ENCODE measurements around the gene FMNL2.

FMNL2 gene

GRCh38 chr2:152523091-152523490, 188.1 kb downstream of the FMNL2 start:
- DNase-seq (ENCODE audit: low read depth), result peak; percentile 83

- peak; percentile 70 for DNase-seq (ENCODE audit: low read depth)
Measured at GRCh38 chr2:152525277-152525838, 190.4 kb downstream of the FMNL2 start.

GRCh38 chr2:152529420-152530115, 194.6 kb downstream of the FMNL2 start:
- no peak for DNase-seq (ENCODE audit: low read depth)

- DNase-seq (ENCODE audit: low read depth), result no peak
Measured at GRCh38 chr2:152532241-152532640, 197.3 kb downstream of the FMNL2 start.

GRCh38 chr2:152534460-152535135, 199.6 kb downstream of the FMNL2 start:
- DNase-seq (ENCODE audit: low read depth), result no peak

GRCh38 chr2:152537081-152537651, 202.2 kb downstream of the FMNL2 start:
- DNase-seq (ENCODE audit: low read depth), result peak; percentile 28

- DNase-seq (ENCODE audit: low read depth), result no peak
Measured at GRCh38 chr2:152539424-152539823, 204.4 kb downstream of the FMNL2 start.

GRCh38 chr2:152541712-152542111, 206.7 kb downstream of the FMNL2 start:
- no peak for DNase-seq (ENCODE audit: low read depth)

GRCh38 chr2:152542337-152542994, 207.5 kb downstream of the FMNL2 start:
- no peak for DNase-seq (ENCODE audit: low read depth)

- DNase-seq (ENCODE audit: low read depth), result peak; percentile 96
Measured at GRCh38 chr2:152542995-152543481, 208.1 kb downstream of the FMNL2 start.

- DNase-seq (ENCODE audit: low read depth), result no peak
Measured at GRCh38 chr2:152543717-152544116, 208.7 kb downstream of the FMNL2 start.

GRCh38 chr2:152544638-152545037, 209.7 kb downstream of the FMNL2 start:
- DNase-seq (ENCODE audit: low read depth), result no peak

GRCh38 chr2:152546230-152546837, 211.4 kb downstream of the FMNL2 start:
- peak; percentile 36 for DNase-seq (ENCODE audit: low read depth)

GRCh38 chr2:152548111-152548875, 213.3 kb downstream of the FMNL2 start:
- DNase-seq (ENCODE audit: low read depth), result no peak

- DNase-seq (ENCODE audit: low read depth), result peak; percentile 44
Measured at GRCh38 chr2:152548996-152549395, 214.0 kb downstream of the FMNL2 start.

GRCh38 chr2:152549423-152549822, 214.4 kb downstream of the FMNL2 start:
- peak; percentile 31 for DNase-seq (ENCODE audit: low read depth)

- DNase-seq (ENCODE audit: low read depth), result no peak
Measured at GRCh38 chr2:152550386-152550785, 215.4 kb downstream of the FMNL2 start.

GRCh38 chr2:152552888-152553287, 217.9 kb downstream of the FMNL2 start:
- DNase-seq (ENCODE audit: low read depth), result no peak

GRCh38 chr2:152553518-152553917, 218.5 kb downstream of the FMNL2 start:
- DNase-seq (ENCODE audit: low read depth), result no peak

- no peak for DNase-seq (ENCODE audit: low read depth)
Measured at GRCh38 chr2:152555048-152555447, 220.1 kb downstream of the FMNL2 start.

- DNase-seq (ENCODE audit: low read depth), result no peak
Measured at GRCh38 chr2:152556506-152556905, 221.5 kb downstream of the FMNL2 start.

Data from iris pigment epithelial cell (primary cell).